ENCODE results near the gene PROM2. TPM values are rescaled to one million over a fixed set of nuclear protein-coding genes. Genes with fewer than 3 reads are reported as not detected.

PROM2 gene
- total and polyA plus RNA-seq, 4 experiments from 2014 or later: 0.87 to 1.1 TPM; not detected in 2

- no peaks in the 10 kb centered on the region for H3K36me3 ChIP-seq (ENCODE audit: insufficient read depth, low read length)
- intact Hi-C loops (cut with micrococcal nuclease): no loop called here
- Mint-ChIP-seq H3K4me3 (no peak overlapping the region), H3K9me3 (no peaks in the 10 kb centered on the region), H3K36me3 (no peaks in the 10 kb centered on the region), H3K27ac (no peak overlapping the region), H3K4me1 (peaks cover 0 to 1% (median 0%) of the 10 kb centered on the region in 4 donors), H3K27me3 (no peaks in the 10 kb centered on the region)
- H3K27me3 ChIP-seq (ENCODE audit: insufficient read depth, low read length): no peaks in the 10 kb centered on the region
- H3K9me3 ChIP-seq (ENCODE audit: control insufficient read depth in 1 of 2, low read length in 2 of 2): no peaks in the 10 kb centered on the region
- POLR2A ChIA-PET (ENCODE audit: partially characterized antibody): no interaction called here
- H3K4me3 ChIP-seq (ENCODE audit: low read length in 2 of 2): no peak overlapping the region
- no peak for DNase-seq
- no peaks in the 10 kb centered on the region for H3K4me1 ChIP-seq (ENCODE audit: insufficient read depth, low read length)
- CTCF ChIA-PET (ENCODE audit: partially characterized antibody): no interaction called here
- no peak overlapping the region for H3K27ac ChIP-seq (ENCODE audit: low read depth, low read length)
These were observed 3.6 kb upstream of the PROM2 start for GRCh38 chr2:95270541-95271081.

DNA sequence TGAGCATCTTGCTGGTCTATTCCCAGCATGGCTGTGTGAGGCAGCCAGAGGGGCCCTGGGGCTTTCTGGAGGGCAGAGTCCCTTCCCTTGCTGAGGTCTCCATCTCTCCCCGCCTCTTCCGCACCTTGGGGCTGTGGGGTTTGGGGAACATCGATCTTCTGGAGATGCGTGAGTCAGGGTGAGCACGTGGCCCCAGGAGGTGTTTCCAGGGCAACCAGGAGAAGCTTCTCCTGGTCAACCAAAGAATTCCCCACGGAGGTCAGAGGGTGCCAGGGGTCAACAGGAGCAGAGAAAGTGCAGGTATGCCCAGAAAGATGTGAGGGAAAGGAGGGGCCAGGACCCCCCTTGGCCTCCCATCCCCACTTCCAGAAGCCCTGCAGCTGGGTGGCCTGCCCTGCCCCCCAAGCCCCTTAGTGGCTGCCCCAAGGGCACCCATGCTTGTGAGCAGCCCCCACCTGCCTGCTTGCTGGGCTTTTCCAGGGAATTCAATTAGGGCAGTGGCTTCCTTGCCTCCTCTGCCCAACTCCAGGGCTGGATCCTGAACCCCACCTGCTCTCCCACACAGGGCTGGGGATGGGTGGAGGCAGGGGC is 2.8 kb upstream of the PROM2 start:
- Mint-ChIP-seq H3K4me3 (no peak overlapping the region), H3K36me3 (no peaks in the 10 kb centered on the region), H3K27ac (no peak overlapping the region), H3K4me1 (peaks cover 0 to 1% (median 0%) of the 10 kb centered on the region in 4 donors), H3K9me3 (no peaks in the 10 kb centered on the region), H3K27me3 (no peaks in the 10 kb centered on the region)
- no peaks in the 10 kb centered on the region for H3K4me1 ChIP-seq (ENCODE audit: insufficient read depth, low read length)
- no peak for DNase-seq
- no peaks in the 10 kb centered on the region for H3K9me3 ChIP-seq (ENCODE audit: control insufficient read depth in 1 of 2, low read length in 2 of 2)
- H3K4me3 ChIP-seq (ENCODE audit: low read length in 2 of 2): no peak overlapping the region
- ChIA-PET CTCF (ENCODE audit: partially characterized antibody) (no interaction called here), POLR2A (ENCODE audit: partially characterized antibody) (no interaction called here)
- intact Hi-C loops (cut with micrococcal nuclease): no loop called here
- H3K27ac ChIP-seq (ENCODE audit: low read depth, low read length): no peak overlapping the region
- H3K27me3 ChIP-seq (ENCODE audit: insufficient read depth, low read length): no peaks in the 10 kb centered on the region
- no peaks in the 10 kb centered on the region for H3K36me3 ChIP-seq (ENCODE audit: insufficient read depth, low read length)

DNA sequence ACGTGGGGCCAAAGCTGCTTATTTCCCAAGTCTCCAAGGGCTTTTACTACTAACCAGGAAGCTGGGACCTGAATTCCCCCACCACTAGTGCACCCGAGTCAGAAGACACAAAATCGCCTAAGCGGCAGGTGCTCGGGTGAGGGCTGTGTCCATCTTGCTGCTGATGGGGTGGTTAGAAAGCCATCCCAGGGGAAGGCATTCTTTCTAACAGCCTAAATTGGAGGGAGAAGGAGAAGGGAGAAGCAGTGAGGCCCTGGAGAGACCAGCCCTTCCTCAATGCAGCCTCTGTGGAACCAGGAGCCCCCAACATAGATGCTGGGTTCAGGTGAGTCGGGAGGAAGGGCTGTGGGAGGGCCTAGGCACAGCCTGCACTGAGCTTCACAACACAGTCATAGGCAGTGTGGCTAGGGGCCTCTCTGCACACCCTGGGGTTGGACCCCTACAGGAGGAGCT is 1.9 kb upstream of the PROM2 start:
- ChIA-PET POLR2A (ENCODE audit: partially characterized antibody) (no interaction called here), CTCF (ENCODE audit: partially characterized antibody) (no interaction called here)
- Histone ChIP-seq H3K4me1 (ENCODE audit: insufficient read depth, low read length) (no peaks in the 10 kb centered on the region), H3K27ac (ENCODE audit: low read depth, low read length) (no peak overlapping the region), H3K27me3 (ENCODE audit: insufficient read depth, low read length) (no peaks in the 10 kb centered on the region), H3K36me3 (ENCODE audit: insufficient read depth, low read length) (no peaks in the 10 kb centered on the region), H3K9me3 (ENCODE audit: control insufficient read depth in 1 of 2, low read length in 2 of 2) (no peaks in the 10 kb centered on the region), H3K4me3 (ENCODE audit: low read length in 2 of 2) (no peak overlapping the region)
- H3K4me1 Mint-ChIP-seq: peaks cover 0 to 1% (median 0%) of the 10 kb centered on the region in 4 donors
- H3K9me3 Mint-ChIP-seq: no peaks in the 10 kb centered on the region
- DNase-seq: no peak
- no peaks in the 10 kb centered on the region for H3K36me3 Mint-ChIP-seq
- no peaks in the 10 kb centered on the region for H3K27me3 Mint-ChIP-seq
- intact Hi-C loops (cut with micrococcal nuclease): no loop called here
- H3K27ac Mint-ChIP-seq: no peak overlapping the region
- H3K4me3 Mint-ChIP-seq: no peak overlapping the region

GRCh38 chr2:95272781-95273180 is 1.5 kb upstream of the PROM2 start:
- Histone ChIP-seq H3K9me3 (ENCODE audit: control insufficient read depth in 1 of 2, low read length in 2 of 2) (no peaks in the 10 kb centered on the region), H3K36me3 (ENCODE audit: insufficient read depth, low read length) (no peaks in the 10 kb centered on the region), H3K4me1 (ENCODE audit: insufficient read depth, low read length) (no peaks in the 10 kb centered on the region), H3K4me3 (ENCODE audit: low read length in 2 of 2) (no peak overlapping the region), H3K27me3 (ENCODE audit: insufficient read depth, low read length) (no peaks in the 10 kb centered on the region), H3K27ac (ENCODE audit: low read depth, low read length) (no peak overlapping the region)
- no peak for DNase-seq
- H3K27me3 Mint-ChIP-seq: no peaks in the 10 kb centered on the region
- CTCF ChIA-PET (ENCODE audit: partially characterized antibody): no interaction called here
- H3K27ac Mint-ChIP-seq: no peak overlapping the region
- peaks cover 0 to 1% (median 0%) of the 10 kb centered on the region in 4 donors for H3K4me1 Mint-ChIP-seq
- H3K36me3 Mint-ChIP-seq: no peaks in the 10 kb centered on the region
- intact Hi-C loops (cut with micrococcal nuclease): no loop called here
- no peaks in the 10 kb centered on the region for H3K9me3 Mint-ChIP-seq
- POLR2A ChIA-PET (ENCODE audit: partially characterized antibody): no interaction called here
- no peak overlapping the region for H3K4me3 Mint-ChIP-seq

- CTCF ChIA-PET (ENCODE audit: partially characterized antibody): no interaction called here
- no peak overlapping the region for H3K27ac Mint-ChIP-seq
These were observed 521 bp upstream of the PROM2 start for GRCh38 chr2:95273566-95274290.

DNA sequence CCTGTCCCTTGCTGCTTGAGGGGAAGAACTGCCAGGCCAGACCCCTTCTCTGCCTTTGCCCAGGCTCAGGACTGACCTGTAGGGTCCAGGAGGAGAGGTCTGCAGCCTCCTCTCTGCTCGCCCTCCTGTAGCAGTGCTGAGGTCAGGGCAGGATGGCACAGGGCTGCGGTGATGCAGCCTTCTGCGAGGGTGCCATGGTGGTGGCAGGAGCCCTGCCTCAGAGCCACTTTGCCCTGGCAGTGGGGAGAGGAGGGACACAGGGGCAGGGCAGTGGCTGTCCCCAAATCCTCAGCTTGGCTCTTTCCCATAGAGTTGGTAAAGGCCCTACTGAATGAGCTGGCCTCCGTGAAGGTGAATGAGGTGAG is 884 bp downstream of the PROM2 start:
- no peaks in the 10 kb centered on the region for H3K4me1 ChIP-seq (ENCODE audit: insufficient read depth, low read length)
- intact Hi-C loops (cut with micrococcal nuclease): no loop called here
- H3K36me3 ChIP-seq (ENCODE audit: insufficient read depth, low read length): no peaks in the 10 kb centered on the region
- CTCF ChIA-PET (ENCODE audit: partially characterized antibody): no interaction called here
- no peak overlapping the region for H3K4me3 ChIP-seq (ENCODE audit: low read length in 2 of 2)
- POLR2A ChIA-PET (ENCODE audit: partially characterized antibody): no interaction called here
- no peak for DNase-seq
- H3K27me3 ChIP-seq (ENCODE audit: insufficient read depth, low read length): no peaks in the 10 kb centered on the region
- no peak overlapping the region for H3K27ac ChIP-seq (ENCODE audit: low read depth, low read length)
- H3K36me3 Mint-ChIP-seq: no peaks in the 10 kb centered on the region
- H3K4me3 Mint-ChIP-seq: no peak overlapping the region
- no peaks in the 10 kb centered on the region for H3K9me3 ChIP-seq (ENCODE audit: control insufficient read depth in 1 of 2, low read length in 2 of 2)
- H3K9me3 Mint-ChIP-seq: peaks cover 0 to 2% (median 0%) of the 10 kb centered on the region in 8 donors
- H3K4me1 Mint-ChIP-seq: peaks cover 0 to 1% (median 0%) of the 10 kb centered on the region in 4 donors
- H3K27me3 Mint-ChIP-seq: no peaks in the 10 kb centered on the region
- no peak overlapping the region for H3K27ac Mint-ChIP-seq

More at GRCh38 chr2:95273566-95274290, 521 bp upstream of the PROM2 start:
- Mint-ChIP-seq H3K9me3 (peaks cover 0 to 2% (median 0%) of the 10 kb centered on the region in 8 donors), H3K4me3 (no peak overlapping the region), H3K27me3 (no peaks in the 10 kb centered on the region), H3K36me3 (no peaks in the 10 kb centered on the region), H3K4me1 (peaks cover 0 to 1% (median 0%) of the 10 kb centered on the region in 4 donors)
- Histone ChIP-seq H3K27ac (ENCODE audit: low read depth, low read length) (no peak overlapping the region), H3K4me1 (ENCODE audit: insufficient read depth, low read length) (no peaks in the 10 kb centered on the region), H3K9me3 (ENCODE audit: control insufficient read depth in 1 of 2, low read length in 2 of 2) (no peaks in the 10 kb centered on the region), H3K27me3 (ENCODE audit: insufficient read depth, low read length) (no peaks in the 10 kb centered on the region), H3K4me3 (ENCODE audit: low read length in 2 of 2) (no peak overlapping the region), H3K36me3 (ENCODE audit: insufficient read depth, low read length) (no peaks in the 10 kb centered on the region)
- DNase-seq: no peak
- intact Hi-C loops (cut with micrococcal nuclease): no loop called here
- POLR2A ChIA-PET (ENCODE audit: partially characterized antibody): no interaction called here

DNA sequence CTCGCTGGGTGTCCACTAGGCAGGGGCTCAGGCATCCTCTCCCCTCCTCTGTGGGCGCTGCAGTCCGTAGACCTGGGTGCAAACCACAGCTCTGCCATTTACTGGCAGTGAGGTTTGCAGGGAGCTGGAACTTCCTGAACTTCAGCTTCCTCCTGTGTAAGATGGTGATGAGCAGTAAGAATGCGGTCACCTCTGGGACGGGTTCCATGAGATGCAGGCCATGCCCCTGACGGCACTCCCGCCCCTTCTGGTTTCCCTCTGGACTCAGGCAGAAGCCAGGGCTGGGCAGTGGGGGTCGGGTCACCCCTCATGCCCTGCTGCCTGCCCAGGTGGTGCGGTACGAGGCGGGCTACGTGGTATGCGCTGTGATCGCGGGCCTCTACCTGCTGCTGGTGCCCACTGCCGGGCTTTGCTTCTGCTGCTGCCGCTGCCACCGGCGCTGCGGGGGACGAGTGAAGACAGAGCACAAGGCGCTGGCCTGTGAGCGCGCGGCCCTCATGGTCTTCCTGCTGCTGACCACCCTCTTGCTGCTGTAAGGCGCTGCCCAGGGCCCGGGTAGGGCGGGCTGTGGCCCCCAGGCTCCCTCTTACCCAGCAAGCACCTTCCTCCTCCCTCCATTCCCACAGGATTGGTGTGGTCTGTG is 1.5 kb downstream of the PROM2 start:
- intact Hi-C loops (cut with micrococcal nuclease): no loop called here
- H3K27ac Mint-ChIP-seq: no peak overlapping the region
- POLR2A ChIA-PET (ENCODE audit: partially characterized antibody): no interaction called here

More for the DNA sequence above, 1.5 kb downstream of the PROM2 start:
- Mint-ChIP-seq H3K27me3 (no peaks in the 10 kb centered on the region), H3K9me3 (peaks cover 0 to 2% (median 0%) of the 10 kb centered on the region in 8 donors), H3K4me1 (peaks cover 0 to 1% (median 0%) of the 10 kb centered on the region in 4 donors), H3K4me3 (no peak overlapping the region), H3K36me3 (no peaks in the 10 kb centered on the region)
- H3K4me3 ChIP-seq (ENCODE audit: low read length in 2 of 2): no peak overlapping the region
- H3K9me3 ChIP-seq (ENCODE audit: control insufficient read depth in 1 of 2, low read length in 2 of 2): no peaks in the 10 kb centered on the region
- H3K27ac ChIP-seq (ENCODE audit: low read depth, low read length): no peak overlapping the region
- H3K27me3 ChIP-seq (ENCODE audit: insufficient read depth, low read length): no peaks in the 10 kb centered on the region
- no peaks in the 10 kb centered on the region for H3K36me3 ChIP-seq (ENCODE audit: insufficient read depth, low read length)
- CTCF ChIA-PET (ENCODE audit: partially characterized antibody): no interaction called here
- H3K4me1 ChIP-seq (ENCODE audit: insufficient read depth, low read length): no peaks in the 10 kb centered on the region
- no peak for DNase-seq

Measured in CD4-positive, alpha-beta memory T cell (primary cell).